ENCODE data around the gene DDC.

The DDC gene, protein sequence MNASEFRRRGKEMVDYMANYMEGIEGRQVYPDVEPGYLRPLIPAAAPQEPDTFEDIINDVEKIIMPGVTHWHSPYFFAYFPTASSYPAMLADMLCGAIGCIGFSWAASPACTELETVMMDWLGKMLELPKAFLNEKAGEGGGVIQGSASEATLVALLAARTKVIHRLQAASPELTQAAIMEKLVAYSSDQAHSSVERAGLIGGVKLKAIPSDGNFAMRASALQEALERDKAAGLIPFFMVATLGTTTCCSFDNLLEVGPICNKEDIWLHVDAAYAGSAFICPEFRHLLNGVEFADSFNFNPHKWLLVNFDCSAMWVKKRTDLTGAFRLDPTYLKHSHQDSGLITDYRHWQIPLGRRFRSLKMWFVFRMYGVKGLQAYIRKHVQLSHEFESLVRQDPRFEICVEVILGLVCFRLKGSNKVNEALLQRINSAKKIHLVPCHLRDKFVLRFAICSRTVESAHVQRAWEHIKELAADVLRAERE

DNA sequence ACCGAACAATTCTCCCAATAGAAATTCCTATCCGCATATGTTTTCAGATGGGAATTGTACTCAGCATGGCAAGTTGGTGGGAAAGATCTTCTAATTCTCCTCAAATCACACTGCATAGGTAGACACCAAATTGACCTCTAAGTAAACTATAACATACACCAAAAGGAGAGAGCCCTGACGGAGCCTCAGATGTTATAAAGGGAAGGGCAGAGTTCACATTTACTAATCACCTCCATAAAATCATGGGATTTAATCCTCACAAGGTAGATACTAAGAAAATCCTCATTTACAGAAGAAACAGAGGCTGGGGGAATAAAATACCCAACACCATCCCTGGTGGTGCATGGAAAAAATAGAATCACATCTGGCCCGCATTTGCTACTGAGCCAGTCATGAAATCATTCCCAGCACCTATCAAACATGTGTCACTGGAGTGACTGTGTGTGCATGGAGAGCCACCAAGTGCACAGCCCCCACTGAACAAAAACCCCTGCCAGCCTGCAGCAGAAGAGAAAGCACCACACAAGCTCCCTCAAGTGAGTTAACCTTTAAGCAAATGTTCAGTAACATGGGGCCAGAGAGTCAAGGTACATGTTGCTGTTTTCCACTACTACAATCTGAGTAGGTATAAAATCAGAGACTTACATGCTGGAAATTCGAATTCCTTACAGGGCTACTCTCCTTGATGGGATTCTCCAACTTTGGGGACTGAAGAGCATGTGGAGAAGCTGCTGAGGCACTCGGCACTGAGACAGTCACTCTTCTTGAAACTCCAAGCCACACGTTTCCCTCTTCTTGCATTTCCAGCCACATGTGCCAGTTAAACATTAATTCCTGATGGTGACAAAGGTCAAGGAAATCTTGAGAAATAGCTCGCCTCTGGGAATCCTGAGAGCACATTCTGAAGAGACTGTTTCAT is at the start of gene DDC:
TSS of gene DDC (minus strand) at position 766 of the 919 bp plus-strand sequence. CDS start 21,320 bp downstream, outside the sequence.
- DNase-seq (ENCODE audit: low read depth in 2 of 2) = no peak

DNA sequence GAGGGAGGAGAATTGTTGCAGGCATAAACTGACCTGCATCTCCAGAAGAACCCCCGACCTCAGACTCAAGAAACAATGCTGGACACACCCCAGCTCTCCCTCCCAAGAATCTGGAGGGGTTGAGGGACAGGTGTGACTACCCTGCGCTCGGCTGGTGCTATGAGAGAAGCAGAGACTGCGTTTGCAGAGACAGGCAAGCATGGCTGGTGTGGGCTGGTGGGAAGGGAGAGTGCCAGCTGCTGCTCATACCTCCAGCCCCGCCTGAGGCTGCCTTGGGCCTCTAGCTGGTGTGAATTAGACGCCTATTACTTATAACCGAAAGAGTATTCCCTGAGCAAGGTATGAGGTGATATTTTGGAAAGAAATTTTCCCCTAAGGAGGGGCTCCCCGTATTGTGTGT is 48.3 kb upstream of the DDC start:
- DNase-seq (ENCODE audit: low read depth in 2 of 2) = no peak

DNA sequence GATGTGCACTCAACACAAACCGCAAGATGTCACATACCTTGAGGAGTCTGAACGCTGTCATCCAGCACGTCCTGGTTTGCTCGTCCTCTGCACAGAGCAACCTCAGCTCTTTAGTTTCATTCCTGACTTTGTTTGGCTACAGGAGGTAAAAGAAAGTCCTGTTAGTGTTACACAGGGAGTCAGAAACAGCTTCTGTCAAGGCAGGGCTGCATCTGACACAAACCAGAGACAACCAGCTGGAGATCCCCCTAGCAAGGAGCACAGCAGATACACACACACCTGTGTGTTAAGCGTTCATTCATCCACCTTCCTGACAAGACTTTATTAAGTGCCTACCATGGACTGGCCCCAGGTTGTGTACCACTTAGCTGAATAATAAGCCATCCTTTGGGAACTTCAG is 47.5 kb upstream of the DDC start:
- no peak for DNase-seq (ENCODE audit: low read depth in 2 of 2)

DNA sequence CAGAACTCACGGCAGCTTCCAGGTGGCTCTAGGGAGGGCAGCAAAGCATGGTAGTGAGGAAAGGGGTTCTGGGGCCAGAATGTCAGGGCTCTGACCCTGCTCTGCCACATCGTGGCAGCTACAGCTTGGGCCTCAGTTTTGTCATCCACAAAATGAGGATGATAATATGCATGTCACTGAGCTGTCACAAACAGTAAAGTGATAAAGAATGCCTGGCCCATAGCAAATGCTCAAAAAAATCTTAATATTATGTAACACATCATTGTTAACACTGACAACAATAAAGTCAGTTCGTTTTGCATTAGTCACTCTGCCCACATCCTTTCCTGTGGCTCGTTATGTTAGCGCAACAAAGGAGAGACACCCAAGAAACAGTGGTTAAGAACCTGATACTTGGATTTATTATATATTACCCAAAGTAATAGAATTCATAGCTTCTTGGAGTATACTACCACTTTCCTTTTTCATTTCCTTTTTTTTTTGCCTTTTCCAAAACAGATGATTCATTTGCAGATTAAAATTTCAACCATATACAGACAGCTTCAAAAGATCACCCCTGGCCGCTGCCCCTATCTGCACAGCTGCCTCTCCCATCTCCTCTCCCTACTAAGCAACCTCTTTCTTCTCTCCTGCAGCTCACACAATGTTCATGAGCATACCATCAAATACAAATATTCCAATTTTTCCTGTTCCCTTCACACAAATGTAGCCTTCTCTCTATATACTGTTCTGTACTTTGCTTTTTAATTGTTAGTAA is 45.5 kb upstream of the DDC start:
- peak; percentile 26 to 41 for DNase-seq (ENCODE audit: low read depth in 2 of 2)

DNA sequence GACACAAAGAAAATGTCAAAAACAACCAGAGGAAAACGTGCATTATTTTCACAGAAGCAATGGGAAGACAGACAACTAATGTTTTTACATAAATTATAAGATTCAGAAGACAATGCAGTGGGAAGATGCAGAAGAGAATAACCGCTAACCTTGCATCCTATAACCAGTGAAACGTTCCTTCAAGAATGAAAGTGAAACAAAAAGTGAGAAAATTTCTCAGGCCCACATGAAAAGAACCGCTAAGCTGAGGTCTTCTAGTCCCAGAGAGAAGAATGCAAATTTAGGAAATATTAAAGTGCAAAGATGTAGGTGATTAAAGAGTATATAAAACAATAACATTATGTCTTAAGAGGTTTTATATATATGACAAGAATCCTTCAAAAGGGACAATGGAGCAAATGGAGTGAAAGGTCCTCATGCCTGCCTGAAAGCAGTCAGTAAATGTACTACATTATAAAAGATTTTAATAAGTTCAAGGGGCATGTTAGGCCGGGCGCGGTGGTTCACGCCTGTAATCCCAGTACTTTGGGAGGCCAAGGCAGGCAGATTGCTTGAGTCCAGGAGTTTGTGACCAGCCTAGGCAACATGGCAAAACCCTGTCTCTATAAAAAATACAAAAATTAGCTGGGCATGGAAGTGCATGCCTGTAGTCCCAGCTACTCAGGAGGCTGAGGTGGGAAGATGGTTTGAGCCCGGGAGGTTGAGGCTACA is 43.1 kb upstream of the DDC start:
- no peak for DNase-seq (ENCODE audit: low read depth in 2 of 2)

DNA sequence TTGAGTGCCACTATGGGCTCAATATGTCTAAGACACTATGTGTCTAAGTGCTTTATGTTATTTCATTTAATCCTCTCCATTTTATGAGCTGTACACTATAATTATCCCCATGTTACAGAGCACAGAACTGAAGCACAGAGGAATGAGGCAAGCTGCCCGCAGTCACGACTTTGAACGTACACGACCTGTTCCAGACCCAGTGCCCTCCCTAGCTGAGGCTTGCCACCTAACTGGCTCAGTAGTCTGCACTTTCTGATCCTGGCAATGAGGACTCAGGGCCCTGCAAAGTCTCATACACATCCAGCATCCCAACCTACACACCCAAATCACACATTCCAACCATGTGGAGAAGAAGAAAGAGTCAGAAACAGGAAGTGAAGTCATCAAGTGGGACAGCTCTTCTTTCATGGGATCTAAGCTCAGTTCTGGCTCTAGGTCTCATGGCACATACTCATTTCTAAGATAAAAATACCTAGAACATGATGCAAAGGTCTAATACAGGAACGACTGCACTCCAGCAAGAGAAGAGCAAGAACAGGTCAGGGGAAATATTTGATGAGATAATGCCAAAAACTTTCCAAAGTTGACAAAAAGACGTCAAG is 42.4 kb upstream of the DDC start:
- DNase-seq (ENCODE audit: low read depth in 2 of 2) = no peak

DNA sequence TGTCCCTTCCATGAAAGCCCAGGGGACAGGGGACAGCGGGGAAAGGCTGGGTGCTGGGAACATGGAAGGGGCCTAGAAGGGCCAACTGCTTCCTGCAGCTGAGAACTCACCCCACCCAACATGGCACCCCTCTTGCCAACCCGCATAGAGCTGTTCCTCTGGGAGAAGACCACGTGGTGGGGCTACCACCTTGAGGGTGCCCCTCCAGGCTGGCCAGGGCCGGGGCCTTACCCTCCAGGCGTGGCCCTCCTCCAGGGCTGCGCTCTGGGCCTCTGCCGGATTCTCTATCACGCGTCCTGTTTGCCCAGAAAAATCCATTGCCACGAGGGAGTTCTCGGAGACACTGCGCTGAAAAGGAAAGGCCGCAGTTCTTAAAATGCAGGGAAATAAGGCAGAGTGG is 39.9 kb upstream of the DDC start:
- DNase-seq (ENCODE audit: low read depth in 2 of 2) = no peak

DNA sequence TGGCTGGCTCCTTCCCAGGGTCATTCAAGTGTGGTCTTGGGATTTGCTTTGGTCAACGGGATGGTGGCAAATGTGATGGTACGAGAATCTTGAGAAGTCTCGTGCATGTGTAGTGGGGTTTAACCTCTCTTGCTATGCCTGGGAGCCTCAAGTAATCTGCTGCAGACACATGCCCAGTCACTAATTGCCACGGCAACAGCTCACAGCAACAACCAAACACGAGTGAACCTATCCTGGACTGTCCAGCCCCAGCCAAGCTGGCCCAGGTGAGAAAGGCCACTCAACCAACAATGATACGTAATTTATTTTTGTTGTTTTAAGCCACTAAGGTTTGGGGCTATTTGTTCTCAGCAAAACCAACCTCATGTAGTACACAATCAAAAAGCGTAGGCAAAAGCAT is 38.1 kb upstream of the DDC start:
- DNase-seq (ENCODE audit: low read depth in 2 of 2) = no peak

DNA sequence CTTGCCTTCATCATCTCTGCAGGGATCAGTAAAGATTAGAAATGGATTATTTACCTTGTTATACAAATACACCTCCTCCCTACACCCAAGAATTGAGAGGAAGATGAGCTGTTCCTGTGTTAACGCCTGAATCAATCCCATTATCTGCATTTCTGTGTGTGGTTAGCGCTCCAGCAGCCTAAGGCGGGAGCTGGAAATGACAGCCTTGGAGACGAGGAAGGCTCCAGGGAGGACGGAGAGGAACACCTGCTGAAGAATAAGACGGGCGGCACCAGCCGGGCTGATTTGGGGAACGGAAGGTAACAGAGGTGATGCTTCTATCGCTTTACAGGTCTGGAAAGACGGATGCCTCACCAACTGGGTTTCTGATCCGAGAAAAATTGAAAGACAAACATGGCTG is 34.2 kb upstream of the DDC start:
- no peak for DNase-seq (ENCODE audit: low read depth in 2 of 2)

DNA sequence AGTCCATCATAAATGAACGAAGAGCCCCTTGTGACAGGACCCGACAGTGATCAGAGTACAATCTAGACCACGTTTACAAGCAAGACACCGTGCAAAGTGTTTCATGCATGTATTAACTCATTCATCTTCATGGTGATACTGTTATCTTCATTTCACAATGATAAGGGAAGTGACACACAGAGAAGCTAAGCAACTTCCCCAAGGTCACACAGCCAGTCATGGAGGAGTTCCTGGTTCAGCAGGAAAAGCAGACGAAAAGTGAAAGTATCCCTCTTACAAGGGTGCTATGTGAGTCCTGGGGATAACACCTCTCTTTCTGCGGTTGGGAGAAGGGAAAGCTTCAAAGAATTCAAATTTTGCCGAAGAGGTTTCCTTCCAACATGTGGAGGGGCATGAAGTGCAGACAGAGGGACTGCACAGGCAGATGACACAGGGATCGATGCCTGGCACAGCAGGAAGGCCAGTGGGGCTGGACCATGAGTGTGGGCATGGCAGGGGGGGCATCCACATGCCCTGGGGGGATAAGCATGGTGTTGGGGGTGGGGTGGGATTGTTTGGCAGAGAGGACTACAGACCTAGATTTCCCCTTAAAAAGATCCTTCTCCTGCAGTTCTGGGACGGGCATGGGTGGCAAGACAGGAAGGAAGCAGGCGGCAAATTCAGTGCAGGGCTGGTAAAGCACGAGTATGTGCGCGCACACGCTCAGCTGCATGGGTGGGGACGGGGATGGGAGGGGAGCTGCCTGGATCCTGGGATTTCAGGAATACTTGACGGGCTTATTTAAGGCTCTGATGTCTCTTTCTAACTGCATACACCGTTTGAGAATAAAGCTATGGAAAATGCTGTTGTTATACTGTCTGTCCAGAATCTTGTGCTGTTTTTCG is 33.5 kb upstream of the DDC start:
- no peak for DNase-seq (ENCODE audit: low read depth in 2 of 2)

DNA sequence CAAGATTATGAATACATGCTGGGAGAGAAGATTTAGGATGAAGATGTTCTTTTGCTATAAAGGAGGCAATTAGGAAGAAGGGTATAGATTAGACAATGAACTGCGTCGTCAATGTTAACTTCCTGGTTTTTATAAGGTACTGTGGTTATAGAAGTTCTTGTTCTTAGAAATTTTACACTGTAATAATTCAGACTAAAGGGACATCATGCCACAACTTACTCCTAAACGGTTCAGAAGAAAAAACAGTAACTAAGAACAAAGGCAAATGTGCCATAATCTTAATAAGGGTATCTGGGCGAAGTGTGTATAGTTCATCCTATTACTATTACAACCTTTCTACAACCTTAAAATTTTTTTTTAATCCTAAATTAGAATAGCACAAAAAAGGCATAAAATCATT is 31.3 kb upstream of the DDC start:
- no peak for DNase-seq (ENCODE audit: low read depth in 2 of 2)

DNA sequence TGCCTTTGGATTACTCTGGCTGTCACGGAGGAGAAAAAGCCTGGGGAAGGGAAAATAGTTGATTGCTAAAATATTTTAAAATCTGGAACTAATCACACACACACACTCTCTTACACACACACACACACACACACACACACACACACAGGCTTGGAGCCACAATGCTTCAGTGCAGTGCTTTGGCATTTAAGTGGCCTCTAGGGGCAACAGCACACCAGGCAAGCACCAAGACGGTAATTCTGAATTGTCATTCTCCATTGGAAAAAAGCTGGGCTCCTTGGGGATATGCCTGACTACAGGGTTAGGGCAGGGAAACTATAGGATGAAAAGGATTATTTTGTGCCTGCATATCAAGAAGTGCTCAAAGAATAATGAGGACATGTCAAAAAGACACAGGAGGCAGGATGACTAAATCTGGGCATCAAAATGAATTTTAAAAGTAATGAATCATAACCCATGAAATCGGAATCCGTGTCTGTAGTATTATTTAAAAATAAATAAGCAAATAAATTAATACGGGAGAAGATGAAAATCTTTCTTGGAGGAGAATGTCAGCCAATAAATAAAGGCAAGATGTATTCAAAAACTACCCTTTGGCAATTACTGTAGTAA is 30.4 kb upstream of the DDC start:
- DNase-seq (ENCODE audit: low read depth in 2 of 2) = no peak

DNA sequence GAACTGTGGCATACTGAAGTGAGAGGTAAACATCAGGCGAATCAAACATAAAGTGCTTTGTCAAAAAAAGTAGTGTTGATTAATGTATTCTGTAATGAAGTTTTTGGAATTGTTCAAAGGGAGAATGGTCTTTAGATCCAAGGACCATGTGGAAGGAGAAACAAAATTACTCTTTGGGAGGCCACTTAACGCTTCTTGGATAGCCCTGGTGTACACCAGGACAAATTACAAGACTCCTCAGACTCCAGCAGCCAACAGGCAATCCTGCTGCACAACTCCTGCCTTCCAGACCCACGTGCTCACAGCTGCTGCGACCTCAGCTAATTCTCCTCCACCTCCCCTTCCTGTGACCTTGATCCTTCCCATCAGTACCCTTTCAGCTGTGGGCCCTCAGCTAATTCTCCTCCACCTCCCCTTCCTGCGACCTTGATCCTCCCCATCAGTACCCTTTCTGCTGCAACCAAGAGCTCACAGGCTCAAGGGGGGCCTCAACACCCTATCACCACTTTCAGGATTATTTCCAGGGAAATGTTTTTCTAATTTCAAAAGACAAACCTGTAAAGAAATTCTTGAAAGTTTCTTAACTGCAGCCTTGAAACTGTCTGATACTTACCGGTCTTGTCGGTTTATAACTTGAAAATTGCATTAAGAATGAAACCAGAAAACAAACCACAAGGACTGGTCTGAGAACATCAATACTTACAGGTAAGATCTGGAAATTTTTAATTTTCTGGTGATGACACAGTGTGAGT is 29.7 kb upstream of the DDC start:
- DNase-seq (ENCODE audit: low read depth in 2 of 2) = no peak

DNA sequence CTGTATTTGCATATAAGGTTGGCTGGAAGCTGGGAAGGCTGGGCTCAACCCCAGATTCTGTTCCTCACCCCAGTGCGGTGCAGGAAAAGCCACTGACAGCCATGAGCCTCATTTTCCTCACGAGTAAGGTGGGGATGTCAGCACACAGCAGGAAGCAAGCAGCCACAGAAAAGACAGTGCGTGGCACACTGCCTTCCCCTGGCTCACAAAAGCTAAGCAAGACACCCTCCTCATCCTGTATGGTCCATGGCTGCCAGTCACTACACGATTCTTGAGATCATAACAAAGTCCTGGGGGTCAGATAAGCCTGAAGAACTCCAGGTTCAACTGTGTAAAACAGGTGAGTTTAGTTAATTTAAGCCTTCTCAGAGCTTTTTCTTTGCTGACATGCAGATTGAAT is 28.9 kb upstream of the DDC start:
- DNase-seq (ENCODE audit: low read depth in 2 of 2) = no peak

DNA sequence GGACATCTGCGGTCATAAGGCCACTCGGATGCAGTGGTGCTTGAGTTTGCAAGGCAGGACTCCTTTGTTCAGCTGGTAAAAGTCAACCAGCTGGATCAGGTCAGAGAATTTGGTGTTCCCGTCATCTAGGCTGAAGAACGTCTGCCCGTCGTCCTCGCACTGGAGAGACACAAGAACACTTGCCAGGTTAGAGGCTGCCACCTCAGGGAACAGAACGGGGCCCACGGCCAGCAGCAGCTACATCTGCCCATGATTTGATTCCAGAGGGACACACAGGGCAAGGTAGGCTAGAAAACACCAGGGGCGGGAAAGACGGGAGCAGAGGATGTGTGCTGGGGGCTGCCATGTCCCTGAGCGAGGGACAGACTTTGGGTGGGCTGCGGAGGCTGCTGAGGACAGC is 27.7 kb upstream of the DDC start:
- no peak for DNase-seq (ENCODE audit: low read depth in 2 of 2)

DNA sequence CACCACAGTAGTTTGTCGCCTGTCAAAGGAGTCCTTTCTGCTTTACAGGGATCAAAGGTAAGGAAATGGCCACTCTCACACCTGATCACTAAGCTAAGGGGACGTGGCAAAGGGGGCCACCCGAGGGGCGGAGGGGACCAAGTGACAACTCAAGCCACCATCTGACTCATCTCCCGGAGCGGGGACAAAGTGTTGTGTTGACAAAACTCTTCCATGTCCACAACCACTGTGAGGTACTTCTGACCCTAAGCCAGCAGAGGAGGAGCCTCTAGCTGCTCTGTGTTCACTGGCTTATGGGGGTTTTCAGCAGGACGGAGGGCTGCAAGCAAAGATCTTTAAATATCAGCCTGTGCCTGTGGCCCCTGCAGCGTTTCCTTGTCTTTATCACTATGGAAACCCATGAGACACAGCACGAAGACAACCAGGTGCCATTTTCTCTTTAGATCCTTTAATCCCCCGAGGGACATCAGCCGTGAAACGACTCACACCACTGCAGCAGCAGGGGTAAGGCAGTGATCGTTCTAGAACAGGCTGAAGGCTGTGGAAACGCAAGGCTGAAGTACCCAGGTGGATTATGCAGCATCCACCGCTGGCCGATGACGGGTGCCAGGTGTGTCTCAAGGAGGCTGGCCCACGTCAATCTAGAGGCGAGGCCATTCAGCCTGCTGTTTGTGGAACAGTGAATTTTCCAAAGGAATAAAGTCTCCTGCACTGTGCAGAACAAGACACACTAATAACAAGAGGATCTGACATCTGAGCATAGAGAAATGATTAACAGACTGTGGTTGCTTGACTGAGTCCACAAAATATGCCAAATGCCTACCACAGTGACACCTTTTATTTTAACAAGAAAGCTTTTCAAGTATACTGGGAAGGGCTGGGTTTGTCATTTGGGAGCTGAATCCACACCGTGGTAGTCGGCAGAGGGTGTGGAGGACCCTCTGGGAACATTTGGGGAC is 26.6 kb upstream of the DDC start:
- DNase-seq (ENCODE audit: low read depth in 2 of 2) = no peak

DNA sequence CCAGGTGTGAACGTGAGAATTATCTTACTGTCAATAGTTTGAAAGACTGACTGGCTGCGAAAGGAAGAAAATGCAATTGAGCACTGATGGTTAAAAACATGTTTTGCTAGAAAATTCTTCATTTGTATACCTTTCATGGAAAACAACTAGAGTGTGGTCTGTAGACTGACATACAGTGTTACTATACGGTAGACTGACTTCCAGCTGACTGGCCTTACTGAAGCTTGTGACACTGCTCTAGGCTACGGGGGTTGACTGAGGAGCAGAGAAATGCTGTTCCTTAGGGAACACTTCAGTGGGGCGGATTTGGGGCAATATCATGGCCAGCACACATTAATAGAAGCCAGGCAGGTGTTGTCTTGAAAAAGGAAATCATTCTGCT is 25.9 kb upstream of the DDC start:
- DNase-seq (ENCODE audit: low read depth in 2 of 2) = no peak

DNA sequence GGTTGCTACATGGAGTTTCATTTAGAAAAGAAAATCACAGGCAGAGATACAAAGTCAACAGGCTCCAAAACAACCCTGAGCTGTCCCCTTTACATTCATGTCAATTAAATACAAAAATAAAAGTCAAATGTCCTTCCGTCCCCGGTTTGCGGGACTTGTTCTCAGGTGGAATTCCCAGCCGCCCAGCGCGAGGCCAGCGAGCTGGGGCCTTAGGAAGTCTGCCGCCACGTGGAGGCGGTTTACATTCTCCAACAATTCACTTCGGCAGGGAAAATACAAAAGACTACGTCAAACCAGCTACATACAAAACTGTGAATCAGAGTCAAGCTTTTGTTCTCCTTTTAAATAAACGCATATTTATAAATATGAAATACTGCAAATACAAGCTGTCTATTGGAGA is 25.3 kb upstream of the DDC start:
- no peak for DNase-seq (ENCODE audit: low read depth in 2 of 2)

All from activated CD8-positive, alpha-beta memory T cell treated with anti-CD3 and anti-CD28 coated beads for 4 hours (primary cell).